HG02870 (cell line): Measurements from ENCODE around the gene CCDC197.
A peak's percentile ranks its signal among the peaks of the same experiment; 100 is the strongest.

Experiments
- ATAC-seq: cut with Tn5 transposase; IDR thresholded peaks from one replicate; pipeline ENCODE4 v1.9.1; 2021; ENCODE audit warnings: mild to moderate bottlenecking, moderate library complexity; ENCODE audit not compliant: unreplicated experiment

Gene CCDC197

GRCh38 chr14:93997082-93997481 is at the start of gene CCDC197:
CCDC197 (plus strand) TSS chr14:93997301; CDS start chr14:93998132, 831 bp downstream.
- ATAC-seq = no peak

- ATAC-seq = no peak
These were observed 47.5 kb upstream of the CCDC197 start for GRCh38 chr14:93949511-93950075.

- ATAC-seq = no peak
These were observed 46.0 kb upstream of the CCDC197 start for GRCh38 chr14:93950948-93951634.

- no peak for ATAC-seq
These were observed 45.2 kb upstream of the CCDC197 start for GRCh38 chr14:93951635-93952540.

GRCh38 chr14:93952829-93953228 is 44.3 kb upstream of the CCDC197 start:
- ATAC-seq = no peak

GRCh38 chr14:93953263-93953662 is 43.8 kb upstream of the CCDC197 start:
- no peak for ATAC-seq

GRCh38 chr14:93953739-93954515 is 43.2 kb upstream of the CCDC197 start:
- no peak for ATAC-seq

- ATAC-seq = no peak
These were observed 42.6 kb upstream of the CCDC197 start for GRCh38 chr14:93954516-93954830.

GRCh38 chr14:93954900-93955849 is 41.9 kb upstream of the CCDC197 start:
- peak; percentile 26 for ATAC-seq

- no peak for ATAC-seq
These were observed 41.1 kb upstream of the CCDC197 start for GRCh38 chr14:93955850-93956481.

GRCh38 chr14:93956514-93957332 is 40.4 kb upstream of the CCDC197 start:
- ATAC-seq = no peak

GRCh38 chr14:93957333-93957710 is 39.8 kb upstream of the CCDC197 start:
- ATAC-seq = no peak

GRCh38 chr14:93957751-93958566 is 39.1 kb upstream of the CCDC197 start:
- no peak for ATAC-seq

GRCh38 chr14:93958567-93959238 is 38.4 kb upstream of the CCDC197 start:
- no peak for ATAC-seq

GRCh38 chr14:93959239-93960107 is 37.6 kb upstream of the CCDC197 start:
- peak; percentile 70 for ATAC-seq

GRCh38 chr14:93960108-93960475 is 37.0 kb upstream of the CCDC197 start:
- no peak for ATAC-seq
